Measurements from ENCODE around the gene IFITM10.
A peak's percentile ranks its signal among the peaks of the same experiment; 100 is the strongest.

Gene IFITM10

DNA sequence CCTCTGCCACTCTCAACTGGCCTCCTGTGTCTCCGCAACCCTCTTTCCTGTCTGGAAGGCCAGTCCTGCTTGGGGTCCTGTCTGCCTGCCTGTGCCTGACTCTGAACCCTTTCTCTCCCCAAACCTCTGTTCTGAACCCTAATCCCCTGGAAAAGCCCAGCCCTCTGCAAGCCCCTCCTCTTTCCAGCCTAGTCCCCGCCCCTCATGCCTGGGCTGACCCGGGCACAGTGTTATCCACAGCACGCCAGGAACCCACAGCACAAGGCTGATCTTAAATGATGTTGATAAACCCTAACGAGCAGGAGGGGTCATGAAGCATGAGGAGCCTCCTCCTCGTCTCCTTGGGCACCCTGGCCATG, at the start of gene IFITM10:
TSS of gene IFITM10 (minus strand) at position 115 of the 359 bp plus-strand sequence. CDS start 153 bp downstream, outside the sequence.
- DNase-seq: no peak

DNA sequence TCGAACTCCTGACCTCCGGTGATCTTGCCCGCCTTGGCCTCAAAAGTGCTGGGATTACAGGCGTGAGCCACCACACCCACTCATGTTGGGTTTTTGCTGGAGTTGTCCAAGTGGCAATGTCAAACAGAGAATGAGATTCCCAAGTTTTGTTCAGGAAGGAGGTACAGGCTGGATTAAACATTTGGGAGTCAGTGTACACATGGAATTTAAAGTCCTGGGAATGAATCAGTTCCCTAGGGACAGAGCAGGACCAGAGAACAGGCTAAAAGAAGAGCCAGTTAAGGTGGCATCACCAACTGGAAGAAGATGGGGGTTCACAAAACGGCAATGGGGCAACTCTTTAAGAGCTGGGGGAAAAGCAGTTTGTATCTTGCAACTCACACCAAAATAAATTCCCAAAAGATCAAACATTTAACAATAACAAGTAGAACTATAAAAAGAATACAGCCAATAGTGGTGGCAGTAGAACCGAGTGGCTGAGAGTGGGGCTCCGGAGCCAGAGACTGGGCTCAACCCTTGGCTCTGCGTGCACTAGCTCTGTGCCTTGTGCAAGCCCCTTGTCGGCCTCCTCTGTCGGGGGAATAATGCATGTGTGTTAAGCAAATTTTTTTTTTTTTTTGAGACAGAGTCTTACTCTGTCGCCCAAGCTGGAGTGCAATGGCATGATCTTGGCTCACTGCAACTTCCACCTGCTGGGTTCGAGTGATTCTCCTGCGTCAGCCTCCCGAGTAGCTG, 47.2 kb upstream of the IFITM10 start:
- no peak for DNase-seq

DNA sequence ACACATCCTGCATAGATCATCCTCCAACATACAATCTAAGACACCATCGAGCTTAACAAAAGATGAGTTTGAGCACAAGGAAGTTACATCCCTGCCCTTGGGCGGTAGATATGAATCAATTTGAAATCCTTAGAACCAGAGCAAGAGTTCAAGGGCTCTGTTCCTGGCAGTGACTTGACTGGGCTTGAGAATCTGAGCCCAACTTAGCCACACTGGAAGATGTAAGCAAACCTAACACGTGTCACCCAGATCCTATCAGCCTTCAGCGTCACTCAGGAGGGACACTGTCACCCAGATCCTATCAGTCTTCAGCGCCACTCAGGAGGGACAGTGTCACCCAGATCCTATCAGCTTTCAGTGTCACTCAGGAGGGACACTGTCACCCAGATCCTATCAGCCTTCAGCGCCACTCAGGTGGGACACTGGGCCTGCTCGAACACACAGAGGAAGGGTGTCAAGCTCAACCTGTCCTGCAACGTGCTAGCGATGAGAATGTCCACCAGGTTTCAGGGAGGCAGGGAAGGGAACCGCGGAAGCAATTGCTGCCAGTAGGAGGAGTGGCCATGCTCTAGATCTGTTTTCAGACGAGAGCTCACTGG, 46.1 kb upstream of the IFITM10 start:
- DNase-seq: no peak

DNA sequence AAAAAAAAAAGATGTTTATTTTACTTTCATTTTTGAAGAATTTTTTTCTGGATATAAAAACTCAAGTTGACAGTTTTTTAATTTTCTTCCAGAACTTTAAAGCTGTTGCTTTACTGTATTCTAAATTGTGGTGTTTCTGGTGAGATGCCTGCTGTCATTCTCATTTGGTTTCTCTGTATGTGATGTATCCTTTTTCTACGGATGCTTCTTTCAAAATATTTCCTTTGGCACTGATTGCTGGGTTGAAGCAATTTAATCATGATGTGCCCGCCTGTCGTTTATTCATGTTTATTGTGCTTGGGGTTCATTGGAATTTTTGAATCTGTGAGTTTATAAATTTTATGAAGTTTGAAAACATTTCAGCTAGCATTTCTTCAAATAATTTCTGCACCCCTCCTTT, 42.7 kb upstream of the IFITM10 start:
- DNase-seq: no peak

DNA sequence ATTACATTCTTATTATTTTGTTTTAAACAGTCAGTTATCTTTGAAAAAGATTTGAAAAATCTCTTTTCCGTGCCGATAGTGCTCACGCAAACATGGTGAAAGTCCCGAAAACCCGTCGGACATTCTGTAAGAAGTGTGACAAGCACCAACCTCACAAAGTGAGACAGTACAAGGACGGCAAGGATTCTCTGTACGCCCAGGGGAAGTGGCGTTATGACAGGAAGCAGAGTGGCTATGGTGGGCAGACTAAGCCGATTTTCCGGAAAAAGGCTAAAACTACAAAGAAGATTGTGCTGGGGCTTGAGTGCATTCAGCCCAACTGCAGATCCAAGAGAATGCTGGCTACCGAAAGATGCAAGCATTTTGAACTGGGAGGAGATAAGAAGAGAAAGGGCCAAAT, 42.1 kb upstream of the IFITM10 start:
- DNase-seq: no peak

DNA sequence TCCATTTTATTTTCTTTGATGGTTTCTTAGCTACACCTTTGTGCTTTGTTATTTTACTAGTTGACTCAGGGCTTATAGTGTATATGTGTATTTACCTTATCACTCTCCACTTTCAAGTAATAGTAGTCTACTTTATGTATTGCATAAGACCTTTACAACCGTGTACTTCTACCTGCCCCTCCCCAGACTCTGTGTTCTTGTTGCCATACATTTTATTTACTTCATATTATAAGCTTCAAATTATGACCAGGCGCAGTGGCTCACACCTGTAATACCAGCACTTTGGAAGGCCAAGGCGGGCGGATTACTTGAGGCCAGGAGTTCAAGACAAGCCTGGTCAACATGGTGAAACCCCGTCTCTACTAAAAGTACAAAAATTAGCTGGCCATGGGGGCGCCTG, 41.5 kb upstream of the IFITM10 start:
- DNase-seq: no peak

DNA sequence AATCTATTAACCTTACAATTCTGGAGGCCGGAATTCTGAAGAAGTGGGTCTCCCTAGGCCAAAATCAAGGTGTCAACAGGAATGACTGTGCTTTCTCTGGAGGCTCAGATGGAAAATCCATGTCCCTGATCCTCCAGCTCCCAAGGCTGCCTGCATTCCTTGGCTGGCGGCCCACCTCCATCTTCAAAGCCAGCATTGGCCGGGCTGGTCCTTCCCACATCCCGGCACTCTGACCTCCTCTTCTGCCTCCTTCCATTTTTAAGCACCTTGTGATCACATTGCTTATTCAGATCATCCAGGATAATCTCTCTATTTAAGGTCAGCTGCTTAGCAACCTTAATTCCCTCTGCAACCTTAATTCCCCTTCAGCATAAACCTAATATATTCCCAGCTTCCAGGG, 36.1 kb upstream of the IFITM10 start:
- no peak for DNase-seq

DNA sequence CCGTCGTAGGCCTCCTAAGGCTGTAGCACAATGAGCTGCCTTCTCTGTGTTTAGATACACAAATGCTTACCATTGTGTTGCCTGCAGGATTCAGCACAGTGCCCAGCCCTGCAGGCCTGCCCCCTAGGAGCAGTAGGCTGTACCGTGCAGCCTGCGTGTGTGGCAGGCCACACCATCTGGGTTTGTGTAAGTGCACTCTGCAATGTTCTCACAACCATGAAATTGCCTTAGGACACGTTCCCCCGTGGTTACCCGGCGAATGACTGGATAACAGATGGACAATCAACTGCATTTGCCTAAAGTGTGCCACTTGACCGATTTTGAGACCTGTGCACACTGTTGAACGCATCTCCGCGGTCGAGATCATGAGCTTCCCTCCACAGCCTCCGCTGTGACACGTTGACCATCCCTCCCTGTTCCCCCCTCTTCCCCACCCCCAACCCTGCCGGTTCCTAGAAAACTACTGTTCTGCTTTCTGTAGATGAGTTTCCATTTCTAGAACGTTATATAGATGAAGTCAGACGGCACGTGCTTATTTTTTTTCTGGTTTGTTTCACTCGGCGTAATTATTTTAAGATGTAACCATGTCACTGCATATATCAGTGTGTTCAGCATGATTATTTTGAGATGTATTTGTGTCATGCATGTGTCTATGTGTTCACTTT, 35.5 kb upstream of the IFITM10 start:
- DNase-seq: peak; percentile 73

DNA sequence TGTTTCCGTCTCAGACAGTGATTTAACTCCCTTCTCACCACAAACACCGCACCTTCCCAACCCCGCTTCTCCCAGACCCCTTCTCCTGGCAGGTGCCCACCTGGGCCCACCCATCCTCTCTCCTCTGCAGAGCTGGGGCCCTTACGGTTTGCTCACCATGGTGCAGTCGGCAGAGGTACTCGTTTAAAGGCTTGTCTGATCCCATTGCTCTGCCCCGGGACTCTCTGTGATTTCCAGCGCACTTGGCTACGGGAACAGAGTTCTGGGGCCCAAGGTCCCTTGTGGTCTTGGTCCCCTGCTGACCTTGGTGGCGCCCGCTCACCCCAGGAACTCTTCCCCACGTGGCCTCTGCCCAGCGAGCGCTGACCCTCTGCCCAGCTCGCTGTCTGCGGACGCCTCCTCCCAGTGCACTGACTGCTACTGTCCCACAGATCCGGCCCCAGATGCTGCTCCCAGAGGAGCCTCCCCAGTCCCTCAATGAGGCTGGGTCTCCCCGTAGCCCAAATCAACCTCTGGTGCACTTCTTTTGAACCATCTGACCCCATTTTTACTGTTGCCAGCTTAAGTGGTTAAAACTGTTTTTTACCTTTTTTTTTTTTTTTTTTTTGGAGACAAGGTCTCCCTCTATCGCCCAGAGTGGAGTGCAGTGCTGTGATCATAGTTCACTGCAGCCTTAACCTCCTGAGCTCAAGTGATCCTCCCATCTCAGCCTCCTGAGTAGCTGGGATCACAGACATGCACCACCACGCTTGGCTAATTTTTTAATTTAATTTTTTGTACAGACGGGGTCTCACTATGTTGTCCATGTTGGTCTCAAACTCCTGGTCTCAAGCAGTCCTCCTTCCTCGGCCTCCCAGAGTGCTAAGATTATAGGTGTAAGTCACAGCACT, 34.6 kb upstream of the IFITM10 start:
- DNase-seq: no peak

DNA sequence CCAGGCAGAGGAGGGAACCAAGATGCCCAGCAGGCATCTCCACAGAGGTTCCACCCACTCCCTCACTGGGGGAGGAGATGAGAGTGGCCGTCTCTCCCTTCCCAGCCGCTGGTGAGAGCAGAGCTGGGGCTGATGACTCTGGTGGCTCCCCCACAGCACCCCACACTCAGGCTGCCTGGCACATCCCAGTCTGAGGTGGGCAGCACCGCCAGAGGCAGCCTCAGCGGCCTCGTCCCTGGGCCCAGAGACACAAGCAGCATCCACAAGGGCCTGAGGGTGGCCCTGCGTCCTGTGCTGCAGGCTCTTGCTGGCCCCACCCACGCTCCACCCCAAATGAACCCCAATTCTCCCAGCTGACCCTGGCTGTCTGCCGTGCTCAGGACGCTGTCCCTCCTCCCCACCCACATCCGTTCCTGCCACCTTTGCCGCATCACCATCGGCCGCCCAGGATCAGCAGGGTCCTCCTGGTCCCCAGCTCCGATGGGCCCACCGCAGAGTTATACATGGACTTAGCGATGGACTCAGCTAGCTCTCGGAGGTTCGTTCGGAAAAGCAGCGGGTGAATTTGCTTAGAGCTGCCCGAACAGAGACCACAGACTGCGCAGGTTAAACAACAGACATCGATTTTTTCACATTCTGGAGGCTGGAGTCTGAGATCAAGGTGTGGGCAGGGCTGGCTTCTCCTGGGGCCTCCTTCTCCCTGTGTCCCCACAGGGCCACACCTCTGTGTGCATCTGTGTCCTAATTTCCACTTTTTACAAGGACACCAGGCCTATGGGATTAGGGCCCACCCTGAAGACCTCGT, 33.5 kb upstream of the IFITM10 start:
- DNase-seq: peak; percentile 69

DNA sequence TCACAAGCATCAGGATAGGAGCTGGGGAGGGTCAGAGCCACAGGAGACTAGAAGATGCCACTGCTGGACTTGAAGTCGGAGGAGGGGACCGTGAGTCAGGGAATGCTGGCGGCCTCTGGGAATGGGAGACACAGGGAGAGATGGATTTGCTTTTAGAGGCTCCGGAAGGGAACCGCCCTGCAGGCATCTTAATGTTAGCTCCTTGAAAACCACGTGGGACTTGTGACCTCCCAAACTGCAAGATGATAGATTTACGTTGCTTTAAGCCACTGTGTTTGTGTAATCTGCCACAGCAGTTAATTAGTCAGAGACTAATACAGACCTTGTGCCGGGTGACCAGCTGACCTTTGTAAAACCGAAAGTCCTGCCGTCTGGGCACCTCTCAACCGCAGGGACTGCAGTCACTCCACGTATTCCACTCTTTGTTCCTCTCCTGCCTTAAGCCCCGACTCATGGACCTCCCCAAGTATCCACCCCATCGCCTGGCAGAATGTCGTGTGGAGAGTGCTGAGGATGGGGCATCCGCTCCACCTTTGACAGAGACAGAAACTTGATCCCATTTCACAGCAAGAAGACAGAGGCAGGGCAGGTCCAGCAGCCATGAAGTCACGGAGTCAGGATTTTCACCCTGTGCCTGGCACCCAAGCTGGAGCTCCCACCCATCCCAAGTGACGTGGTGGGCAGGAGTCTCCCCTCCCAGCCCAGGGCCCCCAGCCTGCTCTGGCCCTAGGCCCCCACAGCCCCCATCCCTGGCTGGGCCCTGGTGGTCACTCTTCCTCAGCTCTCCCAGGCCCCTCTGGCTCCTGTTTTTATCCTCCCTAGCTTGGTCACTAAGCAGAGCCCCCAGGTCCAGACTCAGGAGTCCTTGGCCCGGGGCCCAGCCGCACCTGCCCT, 32.7 kb upstream of the IFITM10 start:
- peak; percentile 55 for DNase-seq

DNA sequence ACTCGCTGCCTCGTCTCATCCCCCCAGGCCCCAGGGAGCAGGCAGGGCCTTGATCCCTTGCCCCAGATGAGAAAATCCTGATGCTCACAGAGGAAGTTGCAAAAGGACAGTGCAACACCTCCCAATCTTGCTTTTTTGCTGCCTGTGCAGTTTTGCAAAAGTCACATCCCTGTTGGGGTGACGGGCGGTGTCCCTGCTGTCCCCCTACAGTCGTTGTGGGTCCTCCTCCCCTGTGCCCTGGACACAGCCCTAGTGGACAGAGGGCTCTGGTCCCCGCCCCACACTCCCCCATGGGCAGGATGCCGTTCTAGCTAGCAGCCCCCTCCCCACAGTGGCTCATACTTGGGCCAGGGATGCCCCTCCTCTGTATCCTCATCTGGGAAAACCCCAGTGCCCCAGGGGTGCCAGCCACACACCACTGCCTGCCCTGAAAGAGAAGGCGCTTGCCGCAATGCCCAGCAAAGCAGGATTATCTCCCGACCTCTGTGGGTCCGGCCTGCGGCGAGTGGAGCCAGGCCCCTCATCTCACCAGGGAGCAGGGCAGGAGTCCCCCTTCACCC, 31.7 kb upstream of the IFITM10 start:
- DNase-seq: no peak

DNA sequence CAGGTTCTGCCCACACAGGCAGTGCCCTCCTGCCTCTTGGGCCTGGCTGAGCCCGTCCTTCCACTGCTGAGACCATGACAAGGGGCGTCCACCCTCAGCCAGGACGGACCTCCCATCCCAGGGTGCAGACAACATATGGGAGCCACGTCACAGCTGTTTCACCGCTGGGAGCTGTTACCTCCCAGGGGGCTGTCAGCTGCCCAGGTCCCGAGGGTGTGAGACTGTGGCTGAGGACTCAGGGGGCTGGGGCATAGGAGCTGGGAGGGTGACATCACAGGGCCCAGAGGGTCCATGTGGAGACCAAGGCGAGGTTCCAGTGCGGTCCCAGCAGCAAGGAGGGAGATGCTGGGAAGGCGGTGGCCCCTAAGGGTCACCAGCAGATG, 31.2 kb upstream of the IFITM10 start:
- DNase-seq: no peak

DNA sequence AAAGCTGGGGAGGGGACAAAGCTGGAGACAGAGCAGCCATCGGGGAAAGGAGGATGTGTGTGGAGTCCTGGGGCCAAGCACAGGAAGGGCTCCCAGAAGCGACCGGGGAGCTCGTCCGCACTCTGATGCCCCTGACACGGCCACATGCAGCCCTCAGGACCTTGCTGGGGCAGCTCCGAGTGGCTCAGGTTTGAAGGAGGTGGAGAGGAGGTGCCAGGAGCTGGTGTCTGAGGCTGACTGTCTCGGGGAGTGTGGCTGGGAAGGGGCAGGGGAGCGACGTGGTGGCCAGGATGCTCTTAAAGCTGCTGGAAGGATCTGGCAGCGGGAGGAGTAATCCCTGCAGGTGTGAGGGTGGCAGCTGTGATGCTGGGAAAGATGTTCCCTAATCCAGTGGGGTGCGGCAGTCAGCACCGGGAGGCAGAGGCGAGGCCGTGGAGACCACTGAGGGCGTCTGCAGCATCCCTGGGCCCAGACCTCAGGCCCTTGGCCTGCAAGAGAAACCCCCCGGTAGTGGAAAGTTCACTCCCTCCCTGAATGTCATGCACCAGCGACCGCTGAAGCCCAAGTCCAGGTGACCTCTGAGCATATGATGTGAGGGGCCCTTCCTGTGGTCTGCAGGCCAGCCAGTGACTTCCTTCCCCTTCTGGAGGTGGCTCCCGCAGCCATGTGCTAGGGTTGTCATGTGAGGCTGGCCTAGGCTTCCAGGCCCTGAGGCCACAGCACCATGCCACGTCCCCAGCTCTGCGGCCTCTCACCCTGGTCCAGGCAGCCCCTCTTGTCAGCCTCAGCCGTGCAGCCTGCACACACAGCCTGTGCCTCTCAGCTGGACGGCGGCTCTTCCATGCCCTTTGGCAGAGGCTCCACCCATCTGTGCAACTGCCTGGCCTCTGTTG, 30.6 kb upstream of the IFITM10 start:
- peak; percentile 20 for DNase-seq

DNA sequence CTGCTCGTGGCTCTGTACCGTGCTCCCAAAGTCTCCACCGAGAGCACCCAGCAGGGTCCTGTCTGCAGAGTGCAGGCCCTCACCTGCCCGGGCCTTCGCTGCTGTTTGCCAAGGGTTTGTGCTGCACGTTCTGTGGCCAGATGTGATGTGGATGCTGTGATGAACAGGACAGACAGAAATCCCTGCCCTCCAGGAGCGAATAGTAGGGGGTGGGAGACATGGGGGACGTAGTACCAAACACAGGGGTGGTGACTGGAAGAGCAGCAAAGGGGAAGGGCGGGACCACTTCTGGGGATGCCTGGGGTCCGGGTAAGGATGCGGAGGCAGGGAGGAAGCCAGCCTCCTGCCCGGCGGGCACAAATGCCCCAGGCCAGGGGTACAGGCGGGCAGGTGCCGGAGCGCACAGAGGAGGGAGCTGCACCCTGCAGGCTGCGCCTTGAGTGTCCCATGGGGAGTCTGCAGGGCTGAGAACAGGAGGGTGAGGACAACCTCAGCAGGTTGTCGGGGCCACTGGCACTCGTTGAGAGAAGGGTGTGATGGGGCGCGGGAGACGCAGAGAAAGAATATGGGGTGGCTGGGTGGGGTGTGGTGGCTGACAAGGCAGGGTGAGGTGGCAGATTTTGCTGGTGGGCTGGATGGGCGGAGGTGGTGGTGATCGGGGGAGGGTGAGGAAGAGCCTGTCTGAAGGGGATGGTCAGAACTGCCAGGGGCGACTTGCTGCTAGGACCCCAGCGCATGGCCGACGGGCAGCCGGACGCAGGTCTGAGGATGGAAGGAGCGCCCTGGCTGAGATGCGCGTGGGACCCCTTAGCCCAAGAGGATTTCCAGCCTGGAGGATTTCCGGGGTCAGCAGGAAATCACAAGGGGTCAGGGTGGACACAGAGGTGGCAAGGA, 29.7 kb upstream of the IFITM10 start:
- DNase-seq: no peak

DNA sequence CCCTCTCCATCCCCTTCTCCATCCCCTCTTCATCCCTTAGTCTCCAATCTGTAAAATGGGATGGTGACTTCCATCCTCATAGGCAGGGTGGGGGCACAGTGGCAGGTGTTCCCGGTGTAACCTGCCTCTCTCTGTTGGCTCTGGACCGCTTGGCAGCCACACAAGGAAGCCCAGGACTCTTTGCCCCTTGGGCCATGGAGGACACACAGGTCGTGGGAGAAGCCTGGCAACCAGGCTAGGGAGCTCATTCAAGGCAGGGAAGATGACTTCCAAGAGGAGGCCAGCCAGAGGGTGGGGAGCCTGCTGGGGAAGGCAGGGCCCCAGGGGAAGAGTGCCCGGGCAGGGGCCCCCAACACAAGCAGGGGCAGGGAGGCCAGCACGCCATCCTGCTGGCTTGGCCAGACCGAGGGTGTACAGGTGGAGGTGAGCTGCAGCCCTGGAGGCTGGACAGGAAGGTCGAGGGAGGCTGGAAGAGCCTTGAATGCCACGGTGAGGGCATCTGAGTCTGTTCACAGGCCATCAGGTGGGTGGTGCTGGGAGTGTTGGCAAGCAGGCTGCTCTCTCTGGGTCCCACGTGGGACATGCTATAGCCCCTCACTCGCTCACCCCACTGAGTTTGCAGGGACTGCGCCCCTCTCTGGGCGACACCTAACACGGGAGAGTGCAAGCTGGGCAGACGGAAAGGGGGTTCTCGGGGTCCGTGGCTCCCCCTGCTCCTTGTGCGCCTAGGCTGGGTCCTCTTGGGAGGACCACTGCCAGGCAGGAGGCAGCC, 28.8 kb upstream of the IFITM10 start:
- no peak for DNase-seq

DNA sequence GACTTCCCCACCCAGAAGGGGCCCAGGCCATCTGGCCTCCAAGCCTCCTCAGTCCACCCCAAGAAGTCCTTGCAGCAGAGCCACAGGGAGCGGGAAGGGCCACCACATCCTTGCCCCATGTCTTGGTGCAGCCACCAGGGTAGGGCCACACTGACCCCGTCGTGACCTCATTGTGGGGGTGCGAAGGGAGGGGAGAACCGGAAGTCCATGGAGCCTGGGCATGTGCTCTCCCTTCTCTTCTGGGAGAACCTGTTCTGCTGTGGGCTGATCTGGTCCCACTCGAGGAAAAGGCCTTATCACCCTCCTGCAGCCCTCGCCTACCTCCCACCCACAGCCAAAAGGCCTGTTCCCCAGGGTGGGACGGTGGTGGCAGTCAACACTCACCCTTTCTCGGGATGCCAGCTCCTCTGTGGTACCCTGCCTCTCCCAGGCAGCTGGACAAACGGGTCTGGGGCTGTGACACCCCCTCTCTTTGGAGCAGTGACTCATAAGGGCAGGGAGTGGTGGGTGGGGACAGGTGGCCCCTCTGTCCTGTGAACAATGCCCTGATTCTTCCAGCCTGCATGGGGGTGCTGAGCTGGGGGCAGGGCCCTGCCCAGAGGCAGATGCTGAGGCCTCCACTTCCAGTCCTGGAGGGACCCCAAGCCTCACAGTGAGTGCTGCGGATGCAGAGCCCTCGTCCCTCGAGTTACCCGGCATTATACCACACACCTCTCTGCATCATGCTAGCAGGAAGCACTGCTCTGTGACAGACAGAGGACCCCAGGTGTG, 27.9 kb upstream of the IFITM10 start:
- no peak for DNase-seq
